Sigmoid colon (tissue), 7 donors: ENCODE measurements around the gene FBXO8. TPM values are rescaled to one million over a fixed set of nuclear protein-coding genes. Genes with fewer than 3 reads are reported as not detected.

ENCODE experiments used
- DNase-seq: peaks from one replicate; pipeline ENCODE4 v3.0.0-alpha.2; 2019
- H3K27ac ChIP-seq, 4 donors: fragments of 200-600 bp; sonication (generic); one replicate each; pipeline ENCODE4 v1.5.1; 2016 to 2019; ENCODE audit warnings: mild to moderate bottlenecking in 1 of 4
- H3K27me3 ChIP-seq, 3 donors: fragments of 200-600 bp; sonication (generic); one replicate each; pipeline ENCODE4 v1.5.1; 2019; ENCODE audit warnings: mild to moderate bottlenecking in 1 of 3
- H3K36me3 ChIP-seq, 4 donors: fragments of 200-600 bp; sonication (generic); one replicate each; pipeline ENCODE4 v1.5.1; 2016 to 2019
- H3K4me1 ChIP-seq, 4 donors: fragments of 200-600 bp; sonication (generic); one replicate each; pipeline ENCODE4 v1.5.1; 2017 to 2019
- H3K4me3 ChIP-seq, 4 donors: fragments of 200-600 bp; sonication (generic); one replicate each; pipeline ENCODE4 v1.5.1; 2017 to 2019; ENCODE audit warnings: mild to moderate bottlenecking in 2 of 4, moderate library complexity in 1 of 4
- H3K9me3 ChIP-seq, 4 donors: fragments of 200-600 bp in 3 of 4; sonication (generic) in 3 of 4; one replicate each; pipeline versions ENCODE4 v1.5.1 to v1.6.1; 2013 to 2019
- EP300 ChIP-seq, 4 donors: sonication (generic); formaldehyde crosslinking; IDR thresholded peaks; one replicate each; pipeline ENCODE4 v1.6.1; 2017; ENCODE audit warnings: antibody characterized with exemption in 4 of 4
- POLR2A ChIP-seq, 2 donors: fragments of 450-650 bp; IDR thresholded peaks; one replicate each; pipeline ENCODE4 v1.6.1; 2016; ENCODE audit warnings: antibody characterized with exemption in 2 of 2, mild to moderate bottlenecking in 2 of 2, moderate library complexity in 2 of 2
- POLR2AphosphoS5 ChIP-seq, 4 donors: sonication (generic); formaldehyde crosslinking; IDR thresholded peaks; one replicate each; pipeline ENCODE4 v1.6.1; 2017; ENCODE audit warnings: antibody characterized with exemption in 4 of 4
- WGBS, 2 donors: extraction: QIAGEN DNeasy Blood & Tissue Kit; methylation state at CpG; one replicate each; pipeline ENCODE4 v1.1.7; 2013; 5-methylcytosine and 5-hydroxymethylcytosine counted together
- intact Hi-C: fragments of 100-400 bp; cut with DNase I; formaldehyde crosslinking; loops from one replicate; pipeline ENCODE4 v1.15.1; 2023
- polyA plus RNA-seq, 3 donors: library from polyadenylated mRNA; stranded (reverse); fragments of 200-250 nt; gene quantifications; one replicate each; pipeline ENCODE4 v1.2.3, GENCODE V29; 2013
- total RNA-seq, 4 donors: library from RNA; depleted of rRNA; stranded (reverse); fragments of >200 nt; gene quantifications; one replicate each; pipeline ENCODE4 v1.1.0, GENCODE V29; 2016
- TF ChIP-seq, protein P1 (sequence below), 4 experiments: fragments of 450-650 bp in 3 of 4; fragments of 200-600 bp in 1 of 4; IDR thresholded peaks; one replicate each; pipeline ENCODE4 v1.5.1; 2016 to 2019; ENCODE audit warnings: antibody characterized with exemption in 4 of 4, mild to moderate bottlenecking in 3 of 4, moderate library complexity in 2 of 4
- donor health status: healthy with polysubstance abuse.
- donor health status: Bipolar disorder and iron deficiency.
- donor health status: healthy.

Gene FBXO8
- total and polyA plus RNA-seq, 7 donors = 14.5 to 68.8 (median 42.8) TPM

DNA sequence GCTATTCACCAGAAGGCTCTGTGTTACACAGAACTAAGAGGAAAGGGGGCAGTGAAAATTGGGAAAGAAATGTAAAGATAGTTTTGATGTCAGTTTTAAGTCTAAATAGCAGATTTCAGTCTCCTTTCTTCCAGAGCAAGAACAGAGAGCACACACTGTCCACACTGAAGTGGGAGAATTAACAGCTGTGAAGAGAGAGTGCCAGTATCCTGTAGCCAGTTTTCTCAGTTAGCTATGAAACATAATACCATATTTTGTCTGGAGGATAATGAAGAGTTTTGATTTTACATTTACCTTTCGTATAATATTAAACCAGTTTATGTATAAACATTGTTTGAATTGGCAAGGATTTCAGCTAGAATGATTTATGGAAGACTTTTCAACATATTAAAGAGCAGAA, 35.1 kb downstream of the FBXO8 start:
- intact Hi-C loops = no loop called here
- WGBS, 2 donors = 11 to 48% methylated on average over 1 of the region's 1 CpG
- no peaks in the 10 kb centered on the region for H3K9me3 ChIP-seq

DNA sequence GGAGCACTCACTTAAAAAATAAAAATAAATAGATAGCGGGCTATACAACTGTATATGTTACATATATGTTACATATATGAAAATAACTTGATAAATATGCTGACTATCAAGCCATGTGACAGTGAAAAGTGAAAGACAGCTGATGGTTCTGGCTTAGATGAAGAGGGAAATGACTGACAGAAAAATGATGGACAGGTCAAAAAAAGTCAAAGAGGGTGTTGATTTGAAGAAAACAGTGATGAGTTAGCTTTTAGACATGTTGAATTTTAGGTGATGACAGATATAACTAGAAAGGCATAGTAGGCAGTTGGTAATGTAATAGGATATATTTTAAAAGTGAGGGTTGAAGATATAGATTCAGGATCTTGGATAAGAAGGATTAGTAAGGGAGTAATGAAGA, 37.8 kb downstream of the FBXO8 start:
- Histone ChIP-seq H3K4me1 (peaks cover 0 to 37% (median 12%) of the 10 kb centered on the region in 4 donors), H3K36me3 (no peaks in the 10 kb centered on the region), H3K27me3 (no peaks in the 10 kb centered on the region), H3K9me3 (no peaks in the 10 kb centered on the region), H3K4me3 (no peak overlapping the region), H3K27ac (no peak overlapping the region)
- 99 to 100% methylated on average over 1 of the region's 1 CpG for WGBS, 2 donors
- TF ChIP-seq POLR2A (IDR thresholded peaks at IDR 0.05) (no peak), POLR2AphosphoS5 (IDR thresholded peaks at IDR 0.05) (no peak), EP300 (IDR thresholded peaks at IDR 0.05) (no peak)
- TF ChIP-seq, protein P1, sequence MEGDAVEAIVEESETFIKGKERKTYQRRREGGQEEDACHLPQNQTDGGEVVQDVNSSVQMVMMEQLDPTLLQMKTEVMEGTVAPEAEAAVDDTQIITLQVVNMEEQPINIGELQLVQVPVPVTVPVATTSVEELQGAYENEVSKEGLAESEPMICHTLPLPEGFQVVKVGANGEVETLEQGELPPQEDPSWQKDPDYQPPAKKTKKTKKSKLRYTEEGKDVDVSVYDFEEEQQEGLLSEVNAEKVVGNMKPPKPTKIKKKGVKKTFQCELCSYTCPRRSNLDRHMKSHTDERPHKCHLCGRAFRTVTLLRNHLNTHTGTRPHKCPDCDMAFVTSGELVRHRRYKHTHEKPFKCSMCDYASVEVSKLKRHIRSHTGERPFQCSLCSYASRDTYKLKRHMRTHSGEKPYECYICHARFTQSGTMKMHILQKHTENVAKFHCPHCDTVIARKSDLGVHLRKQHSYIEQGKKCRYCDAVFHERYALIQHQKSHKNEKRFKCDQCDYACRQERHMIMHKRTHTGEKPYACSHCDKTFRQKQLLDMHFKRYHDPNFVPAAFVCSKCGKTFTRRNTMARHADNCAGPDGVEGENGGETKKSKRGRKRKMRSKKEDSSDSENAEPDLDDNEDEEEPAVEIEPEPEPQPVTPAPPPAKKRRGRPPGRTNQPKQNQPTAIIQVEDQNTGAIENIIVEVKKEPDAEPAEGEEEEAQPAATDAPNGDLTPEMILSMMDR (IDR thresholded peaks at IDR 0.05) = no peak
- intact Hi-C loops = no loop called here
- DNase-seq = no peak

More for the DNA sequence above, 35.1 kb downstream of the FBXO8 start:
- Histone ChIP-seq H3K4me1 (peaks cover 0 to 20% (median 14%) of the 10 kb centered on the region in 4 donors), H3K27ac (peak overlapping the region in 3 of 4 donors; percentile 20 to 57 (median 46)), H3K27me3 (no peaks in the 10 kb centered on the region), H3K36me3 (no peaks in the 10 kb centered on the region), H3K4me3 (no peak overlapping the region)
- TF ChIP-seq POLR2AphosphoS5 (IDR thresholded peaks at IDR 0.05) = peak in 1 of 4 donors; percentile 17
- TF ChIP-seq, protein P1 (IDR thresholded peaks at IDR 0.05) = no peak
- no peak for TF ChIP-seq EP300 (IDR thresholded peaks at IDR 0.05)
- no peak for TF ChIP-seq POLR2A (IDR thresholded peaks at IDR 0.05)
- DNase-seq = no peak

DNA sequence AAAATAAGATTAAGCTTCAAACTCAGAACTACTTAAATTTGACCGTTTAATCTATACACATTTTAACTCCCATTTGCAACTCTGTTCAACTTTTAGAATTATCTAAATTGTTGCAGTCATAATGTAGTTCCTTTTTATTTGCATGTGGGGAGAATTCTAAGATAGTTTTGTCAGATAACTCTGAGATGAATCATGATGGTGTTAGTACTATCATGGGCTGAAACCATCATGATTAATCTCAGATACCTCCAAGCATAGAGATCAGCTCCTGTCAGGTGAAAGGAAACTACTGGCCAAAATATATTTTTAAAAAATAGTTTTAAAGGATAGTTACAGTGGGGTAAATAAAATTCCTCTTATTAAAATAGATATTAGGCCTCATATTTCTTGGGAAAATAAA, 39.0 kb downstream of the FBXO8 start:
- no peak for DNase-seq
- no peaks in the 10 kb centered on the region for H3K27me3 ChIP-seq
- H3K4me3 ChIP-seq = no peak overlapping the region
- H3K36me3 ChIP-seq = peaks cover 0 to 8% (median 0%) of the 10 kb centered on the region in 4 donors
- 33 to 98% methylated on average over 1 of the region's 1 CpG for WGBS, 2 donors
- intact Hi-C loops = no loop called here
- TF ChIP-seq POLR2AphosphoS5 (IDR thresholded peaks at IDR 0.05) (no peak), POLR2A (IDR thresholded peaks at IDR 0.05) (no peak), EP300 (IDR thresholded peaks at IDR 0.05) (no peak)
- TF ChIP-seq, protein P1 (IDR thresholded peaks at IDR 0.05) = no peak
- no peaks in the 10 kb centered on the region for H3K9me3 ChIP-seq
- no peak overlapping the region for H3K27ac ChIP-seq
- H3K4me1 ChIP-seq = peaks cover 0 to 37% (median 12%) of the 10 kb centered on the region in 4 donors

DNA sequence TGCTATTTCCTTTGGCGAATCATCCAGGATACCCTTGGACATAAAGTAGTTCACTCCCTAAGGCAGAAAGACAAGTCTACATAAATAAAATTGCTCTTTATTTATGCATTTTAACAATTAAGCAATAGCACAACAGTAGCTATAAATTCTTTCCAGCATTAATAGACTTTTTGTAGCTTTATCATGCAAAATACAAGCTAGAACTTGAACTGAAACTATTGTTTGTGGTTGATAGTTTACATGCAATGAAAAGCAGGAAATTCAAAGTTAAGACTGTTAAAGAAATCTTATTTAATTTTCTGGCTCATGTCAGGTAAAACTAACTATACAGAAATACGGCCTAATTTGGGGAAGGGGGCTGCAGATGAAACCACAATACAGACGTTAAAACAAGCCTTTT, 42.3 kb downstream of the FBXO8 start:
- peaks cover 0 to 19% (median 0%) of the 10 kb centered on the region in 4 donors for H3K4me1 ChIP-seq
- peaks cover 0 to 24% (median 2%) of the 10 kb centered on the region in 4 donors for H3K36me3 ChIP-seq
- intact Hi-C loops = no loop called here
- no peak for TF ChIP-seq POLR2A (IDR thresholded peaks at IDR 0.05)
- TF ChIP-seq POLR2AphosphoS5 (IDR thresholded peaks at IDR 0.05) = no peak
- TF ChIP-seq EP300 (IDR thresholded peaks at IDR 0.05) = no peak
- TF ChIP-seq, protein P1 (IDR thresholded peaks at IDR 0.05) = no peak
- H3K27me3 ChIP-seq = no peaks in the 10 kb centered on the region
- no peak for DNase-seq
- no peak overlapping the region for H3K4me3 ChIP-seq
- no peaks in the 10 kb centered on the region for H3K9me3 ChIP-seq
- no peak overlapping the region for H3K27ac ChIP-seq
- WGBS, 2 donors = 89 to 92% methylated on average over 3 of the region's 3 CpGs

DNA sequence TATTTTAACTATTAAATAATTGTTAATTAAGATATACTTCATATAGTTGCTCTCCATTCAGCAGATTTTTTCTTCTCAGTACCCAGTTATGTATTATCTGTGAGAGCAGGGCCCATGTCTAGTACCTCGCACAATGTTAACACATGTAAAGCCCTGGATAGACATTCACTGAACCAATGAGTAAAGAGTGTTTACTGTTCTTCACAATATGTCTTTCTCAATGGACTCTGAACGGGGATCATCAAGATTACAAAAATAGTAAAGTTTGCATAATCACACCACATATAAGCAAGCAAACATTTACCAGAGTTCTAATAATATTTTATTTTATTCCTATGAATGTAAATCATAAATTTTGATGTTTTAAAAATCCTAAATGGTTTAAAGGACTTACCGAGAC, 47.1 kb downstream of the FBXO8 start:
- H3K27me3 ChIP-seq = no peaks in the 10 kb centered on the region
- intact Hi-C loops = no loop called here
- no peak for TF ChIP-seq EP300 (IDR thresholded peaks at IDR 0.05)
- TF ChIP-seq, protein P1 (IDR thresholded peaks at IDR 0.05) = no peak
- no peak for TF ChIP-seq POLR2AphosphoS5 (IDR thresholded peaks at IDR 0.05)
- TF ChIP-seq POLR2A (IDR thresholded peaks at IDR 0.05) = no peak
- peaks cover 0 to 28% (median 3%) of the 10 kb centered on the region in 4 donors for H3K36me3 ChIP-seq
- H3K9me3 ChIP-seq = no peaks in the 10 kb centered on the region
- H3K27ac ChIP-seq = no peak overlapping the region
- peaks cover 0 to 2% (median 0%) of the 10 kb centered on the region in 4 donors for H3K4me1 ChIP-seq
- no peak overlapping the region for H3K4me3 ChIP-seq
- DNase-seq = no peak
- 81 to 95% methylated on average over 3 of the region's 3 CpGs for WGBS, 2 donors
